HL-60 (cell line): Measurements from ENCODE around the gene C19orf81.

ENCODE experiments used
- DNase-seq, 2 experiments: peaks; one replicate each; pipeline ENCODE4 v3.0.0-alpha.2; 2010 to 2020; ENCODE audit warnings: low read depth in 1 of 2, low spot score in 1 of 2
- H3K27ac ChIP-seq: fragments of 250-450 bp; sonication (Bioruptor Pico); replicated peaks from 2 replicates; pipeline ENCODE4 v1.5.1; 2020; ENCODE audit warnings: mild to moderate bottlenecking, moderate library complexity
- H3K27me3 ChIP-seq: fragments of 250-450 bp; sonication (Bioruptor Pico); 2 replicates; pipeline ENCODE4 v1.5.1; 2021; ENCODE audit warnings: mild to moderate bottlenecking, moderate library complexity; ENCODE audit not compliant: insufficient read depth, poor library complexity, severe bottlenecking
- H3K4me3 ChIP-seq: replicated peaks from 2 replicates; pipeline ENCODE4 v1.5.1; 2011; ENCODE audit warnings: mild to moderate bottlenecking, control low read depth, low read length; ENCODE audit not compliant: insufficient read depth
- GABPA ChIP-seq: IDR thresholded peaks from 2 replicates; pipeline ENCODE4 v1.6.1; 2012; ENCODE audit warnings: low read depth
- POLR2AphosphoS5 ChIP-seq: IDR thresholded peaks from 2 replicates; pipeline ENCODE4 v1.6.1; 2012; ENCODE audit warnings: low read depth
- SPI1 ChIP-seq: IDR thresholded peaks from 2 replicates; pipeline ENCODE4 v1.6.1; 2012; ENCODE audit warnings: low read depth, mild to moderate bottlenecking, borderline replicate concordance
- TF ChIP-seq, protein P1 (sequence below): IDR thresholded peaks from 2 replicates; pipeline ENCODE4 v1.6.1; 2012; ENCODE audit warnings: low read depth; ENCODE audit not compliant: insufficient replicate concordance
- TF ChIP-seq, protein P2 (sequence below): IDR thresholded peaks from one replicate; pipeline ENCODE4 v1.5.1; 2011; ENCODE audit warnings: low read length, control low read depth, inconsistent platforms; ENCODE audit not compliant: insufficient read depth

C19orf81 gene

DNA sequence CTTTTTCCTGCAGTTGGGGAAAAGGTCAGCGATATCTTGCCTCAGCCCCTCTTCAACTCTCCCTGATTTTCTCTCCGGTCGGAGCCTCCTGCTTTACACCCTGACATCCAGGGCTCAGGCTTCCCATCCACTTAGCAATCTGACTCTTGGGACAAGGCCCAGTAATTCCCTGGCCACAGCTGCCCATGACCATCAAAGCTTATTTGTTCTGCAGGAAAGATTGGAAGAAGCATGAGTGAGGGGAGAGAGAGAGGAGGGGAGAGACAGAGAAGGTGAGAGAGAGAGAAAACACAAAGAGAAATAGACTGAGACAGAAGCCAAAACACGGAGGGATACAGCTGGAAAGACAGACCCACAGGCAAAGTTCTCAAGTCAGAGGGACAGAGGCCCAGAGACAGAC lies 23.2 kb upstream of the C19orf81 start:
- DNase-seq = no peak
- no peaks in the 10 kb centered on the region for H3K27me3 ChIP-seq
- no peak overlapping the region for H3K4me3 ChIP-seq
- TF ChIP-seq, protein P1, sequence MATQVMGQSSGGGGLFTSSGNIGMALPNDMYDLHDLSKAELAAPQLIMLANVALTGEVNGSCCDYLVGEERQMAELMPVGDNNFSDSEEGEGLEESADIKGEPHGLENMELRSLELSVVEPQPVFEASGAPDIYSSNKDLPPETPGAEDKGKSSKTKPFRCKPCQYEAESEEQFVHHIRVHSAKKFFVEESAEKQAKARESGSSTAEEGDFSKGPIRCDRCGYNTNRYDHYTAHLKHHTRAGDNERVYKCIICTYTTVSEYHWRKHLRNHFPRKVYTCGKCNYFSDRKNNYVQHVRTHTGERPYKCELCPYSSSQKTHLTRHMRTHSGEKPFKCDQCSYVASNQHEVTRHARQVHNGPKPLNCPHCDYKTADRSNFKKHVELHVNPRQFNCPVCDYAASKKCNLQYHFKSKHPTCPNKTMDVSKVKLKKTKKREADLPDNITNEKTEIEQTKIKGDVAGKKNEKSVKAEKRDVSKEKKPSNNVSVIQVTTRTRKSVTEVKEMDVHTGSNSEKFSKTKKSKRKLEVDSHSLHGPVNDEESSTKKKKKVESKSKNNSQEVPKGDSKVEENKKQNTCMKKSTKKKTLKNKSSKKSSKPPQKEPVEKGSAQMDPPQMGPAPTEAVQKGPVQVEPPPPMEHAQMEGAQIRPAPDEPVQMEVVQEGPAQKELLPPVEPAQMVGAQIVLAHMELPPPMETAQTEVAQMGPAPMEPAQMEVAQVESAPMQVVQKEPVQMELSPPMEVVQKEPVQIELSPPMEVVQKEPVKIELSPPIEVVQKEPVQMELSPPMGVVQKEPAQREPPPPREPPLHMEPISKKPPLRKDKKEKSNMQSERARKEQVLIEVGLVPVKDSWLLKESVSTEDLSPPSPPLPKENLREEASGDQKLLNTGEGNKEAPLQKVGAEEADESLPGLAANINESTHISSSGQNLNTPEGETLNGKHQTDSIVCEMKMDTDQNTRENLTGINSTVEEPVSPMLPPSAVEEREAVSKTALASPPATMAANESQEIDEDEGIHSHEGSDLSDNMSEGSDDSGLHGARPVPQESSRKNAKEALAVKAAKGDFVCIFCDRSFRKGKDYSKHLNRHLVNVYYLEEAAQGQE = no peak
- H3K27ac ChIP-seq = no peak overlapping the region

DNA sequence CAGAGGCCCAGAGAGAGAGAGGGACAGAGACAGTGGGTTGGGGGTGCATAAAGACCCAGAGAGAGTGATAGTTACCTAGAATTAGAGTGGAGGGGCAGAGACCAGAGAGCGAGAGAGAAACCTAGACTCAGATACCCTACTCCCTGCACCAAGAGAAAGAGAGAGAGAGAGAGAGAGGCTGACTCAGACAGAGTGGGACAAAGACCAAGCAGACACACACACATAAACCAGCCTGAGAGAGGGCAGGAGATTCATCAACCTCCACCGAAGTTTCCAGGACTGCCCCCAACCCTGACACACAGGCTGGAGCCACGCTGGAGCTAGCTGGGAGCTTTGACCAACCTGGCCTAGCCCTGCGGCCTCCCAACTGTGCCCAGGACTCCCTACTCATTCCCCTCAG lies 22.4 kb upstream of the C19orf81 start:
- TF ChIP-seq SPI1 (no peak), GABPA (no peak), POLR2AphosphoS5 (no peak)
- TF ChIP-seq, protein P1 = no peak
- TF ChIP-seq, protein P2, sequence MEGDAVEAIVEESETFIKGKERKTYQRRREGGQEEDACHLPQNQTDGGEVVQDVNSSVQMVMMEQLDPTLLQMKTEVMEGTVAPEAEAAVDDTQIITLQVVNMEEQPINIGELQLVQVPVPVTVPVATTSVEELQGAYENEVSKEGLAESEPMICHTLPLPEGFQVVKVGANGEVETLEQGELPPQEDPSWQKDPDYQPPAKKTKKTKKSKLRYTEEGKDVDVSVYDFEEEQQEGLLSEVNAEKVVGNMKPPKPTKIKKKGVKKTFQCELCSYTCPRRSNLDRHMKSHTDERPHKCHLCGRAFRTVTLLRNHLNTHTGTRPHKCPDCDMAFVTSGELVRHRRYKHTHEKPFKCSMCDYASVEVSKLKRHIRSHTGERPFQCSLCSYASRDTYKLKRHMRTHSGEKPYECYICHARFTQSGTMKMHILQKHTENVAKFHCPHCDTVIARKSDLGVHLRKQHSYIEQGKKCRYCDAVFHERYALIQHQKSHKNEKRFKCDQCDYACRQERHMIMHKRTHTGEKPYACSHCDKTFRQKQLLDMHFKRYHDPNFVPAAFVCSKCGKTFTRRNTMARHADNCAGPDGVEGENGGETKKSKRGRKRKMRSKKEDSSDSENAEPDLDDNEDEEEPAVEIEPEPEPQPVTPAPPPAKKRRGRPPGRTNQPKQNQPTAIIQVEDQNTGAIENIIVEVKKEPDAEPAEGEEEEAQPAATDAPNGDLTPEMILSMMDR = no peak
- Histone ChIP-seq H3K27ac (no peak overlapping the region), H3K4me3 (no peak overlapping the region), H3K27me3 (no peaks in the 10 kb centered on the region)
- DNase-seq = no peak

DNA sequence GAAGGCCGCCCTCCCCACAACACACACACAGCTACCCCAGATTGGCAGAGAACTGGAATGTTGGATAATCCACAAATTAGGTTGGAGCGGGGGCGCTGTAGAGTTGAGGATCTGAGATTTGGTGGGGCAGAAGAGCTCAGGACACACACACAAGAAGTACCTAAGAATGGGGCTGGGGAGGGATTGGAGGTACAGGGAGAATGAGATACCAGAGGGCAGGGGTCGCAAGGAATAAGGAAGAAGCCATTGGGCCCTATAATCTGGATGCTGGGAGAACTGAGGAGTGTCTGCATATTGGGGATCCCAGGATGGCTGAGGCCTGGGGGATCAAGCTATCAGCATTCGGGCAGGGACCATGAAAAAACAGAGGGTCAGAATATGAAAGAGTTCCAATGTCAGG lies 21.1 kb upstream of the C19orf81 start:
- H3K27ac ChIP-seq = no peak overlapping the region
- H3K4me3 ChIP-seq = no peak overlapping the region
- no peaks in the 10 kb centered on the region for H3K27me3 ChIP-seq
- no peak for DNase-seq
- TF ChIP-seq SPI1 (no peak), POLR2AphosphoS5 (no peak), GABPA (no peak)
- TF ChIP-seq, protein P1 = no peak
- TF ChIP-seq, protein P2 = no peak

DNA sequence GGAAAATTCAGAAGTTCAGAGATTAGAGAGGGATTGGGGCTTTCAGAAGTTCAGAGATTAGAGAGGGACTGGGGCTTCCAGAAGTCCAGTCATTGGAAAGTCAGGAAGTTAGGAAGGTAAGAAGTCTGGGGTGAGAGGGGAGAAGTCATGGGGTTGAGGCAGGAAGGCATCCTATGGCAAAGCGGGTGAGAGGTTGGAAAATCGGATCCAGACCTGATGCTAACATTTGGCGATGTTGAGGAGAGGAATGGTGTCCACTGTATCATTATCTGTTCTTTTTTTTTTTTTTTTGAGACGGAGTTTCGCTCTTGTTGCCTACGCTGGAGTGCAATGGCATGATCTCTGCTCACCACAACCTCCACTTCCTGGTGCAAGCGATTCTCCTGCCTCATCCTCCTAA lies 20.7 kb upstream of the C19orf81 start:
- Histone ChIP-seq H3K27me3 (no peaks in the 10 kb centered on the region), H3K27ac (no peak overlapping the region)

More for the DNA sequence above, 20.7 kb upstream of the C19orf81 start:
- DNase-seq = no peak
- TF ChIP-seq POLR2AphosphoS5 = no peak
- TF ChIP-seq, protein P1 = no peak
- no peak for TF ChIP-seq GABPA
- TF ChIP-seq, protein P2 = no peak
- TF ChIP-seq SPI1 = no peak
- no peak overlapping the region for H3K4me3 ChIP-seq
